Measurements from ENCODE around the gene RABL6.
A peak's percentile ranks its signal among the peaks of the same experiment; 100 is the strongest.
"Not testable (repeated sequence)": the region's sequence is repeated elsewhere in the genome, so short reads cannot be mapped to it uniquely, and the experiment has no call there.

The RABL6 gene

DNA sequence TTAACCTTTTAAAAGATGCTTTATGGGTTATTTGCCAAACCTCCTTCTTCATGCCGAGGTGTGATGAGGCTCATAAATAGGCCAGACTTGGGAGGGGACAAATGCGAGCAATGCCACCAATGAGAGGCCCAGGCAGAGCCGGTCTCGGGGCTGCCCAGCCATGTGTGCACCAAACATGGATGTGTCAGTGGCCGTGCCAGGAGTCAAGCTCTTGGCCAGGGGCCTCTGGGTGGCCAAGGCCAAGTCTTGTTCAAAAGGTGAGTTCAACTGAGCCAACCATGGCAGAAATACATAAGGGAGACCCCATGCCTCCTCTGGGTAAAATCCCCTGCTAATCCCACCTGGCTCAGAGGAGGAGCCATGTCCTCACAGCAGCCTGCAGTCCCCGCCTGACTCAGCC lies 32.6 kb upstream of the RABL6 start:
- no peak for DNase-seq

DNA sequence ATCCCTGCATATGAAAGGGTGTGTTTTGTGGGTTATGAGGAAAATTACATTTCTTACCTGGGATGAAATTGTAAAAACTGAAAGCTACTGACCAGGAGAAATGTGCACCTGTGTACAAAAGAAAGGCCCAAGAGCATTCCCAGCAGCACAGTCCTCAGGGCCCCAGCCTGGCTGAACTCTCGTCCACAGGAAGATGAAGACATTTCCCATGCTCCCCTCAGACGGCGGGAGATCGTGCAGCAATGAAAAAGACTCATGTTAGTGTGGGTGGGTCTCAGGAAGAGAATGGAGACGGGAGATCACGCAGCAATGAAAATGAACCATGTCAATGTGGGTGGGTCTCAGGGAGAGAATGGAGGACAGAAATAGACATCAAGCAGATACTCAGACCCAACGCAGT lies 30.8 kb upstream of the RABL6 start:
- DNase-seq: no peak

DNA sequence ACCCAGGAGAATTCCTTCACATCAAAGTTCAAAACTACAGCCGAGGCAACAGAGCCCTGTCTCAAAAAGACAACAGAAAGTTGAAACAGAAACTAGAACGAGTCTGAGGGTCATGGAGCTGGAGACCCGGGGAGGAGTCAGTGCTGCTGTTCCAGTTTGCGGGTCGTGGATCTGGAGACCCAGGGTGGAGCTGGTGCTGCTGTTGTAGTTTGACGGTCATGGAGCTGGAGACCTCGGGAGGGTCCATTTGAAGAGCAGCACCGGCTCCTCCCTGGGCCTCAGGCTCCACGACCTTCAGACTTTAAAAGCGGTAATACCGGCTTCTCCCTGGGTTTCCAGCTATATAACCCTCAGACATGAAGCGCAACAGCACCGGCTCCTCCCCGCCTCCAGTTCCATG lies 30.4 kb upstream of the RABL6 start:
- DNase-seq: no peak

DNA sequence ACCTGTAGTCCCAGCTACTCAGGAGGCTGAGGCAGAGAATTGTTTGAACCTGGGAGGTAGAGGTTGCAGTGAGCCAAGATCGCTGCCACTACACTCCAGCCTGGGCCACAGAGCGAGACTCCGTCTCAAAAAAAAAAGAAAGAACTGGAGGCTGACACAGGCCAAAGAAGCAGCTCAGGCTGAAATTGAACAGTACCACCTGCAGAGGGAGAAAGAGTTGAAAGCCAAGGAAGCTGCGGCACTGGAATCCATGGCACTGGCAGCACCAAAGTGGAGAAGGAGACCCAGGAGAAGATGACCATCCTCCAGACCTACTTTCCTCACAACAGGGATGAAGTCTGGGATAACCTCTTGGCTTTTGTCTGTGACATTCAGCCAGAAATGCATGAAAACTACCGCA lies 27.9 kb upstream of the RABL6 start:
- no peak for DNase-seq

DNA sequence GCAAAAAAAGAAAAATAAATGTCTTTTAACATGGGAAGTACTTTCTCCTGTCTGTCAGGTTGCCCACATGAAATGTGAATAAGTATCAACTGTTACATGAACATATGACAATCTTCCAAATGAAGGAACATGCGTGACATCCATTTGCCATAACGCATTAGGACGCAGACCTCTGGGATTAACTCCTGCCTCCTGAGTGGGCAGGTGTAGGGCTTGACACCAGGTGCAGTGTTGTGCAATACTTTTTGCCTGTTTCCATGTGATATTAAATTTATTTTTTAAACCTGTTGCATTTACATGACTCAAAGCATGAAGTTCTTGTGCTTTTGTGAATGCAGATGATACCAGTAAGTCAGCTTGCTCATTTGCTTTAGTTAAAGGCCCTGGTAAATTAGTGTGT lies 25.3 kb upstream of the RABL6 start:
- DNase-seq: no peak

DNA sequence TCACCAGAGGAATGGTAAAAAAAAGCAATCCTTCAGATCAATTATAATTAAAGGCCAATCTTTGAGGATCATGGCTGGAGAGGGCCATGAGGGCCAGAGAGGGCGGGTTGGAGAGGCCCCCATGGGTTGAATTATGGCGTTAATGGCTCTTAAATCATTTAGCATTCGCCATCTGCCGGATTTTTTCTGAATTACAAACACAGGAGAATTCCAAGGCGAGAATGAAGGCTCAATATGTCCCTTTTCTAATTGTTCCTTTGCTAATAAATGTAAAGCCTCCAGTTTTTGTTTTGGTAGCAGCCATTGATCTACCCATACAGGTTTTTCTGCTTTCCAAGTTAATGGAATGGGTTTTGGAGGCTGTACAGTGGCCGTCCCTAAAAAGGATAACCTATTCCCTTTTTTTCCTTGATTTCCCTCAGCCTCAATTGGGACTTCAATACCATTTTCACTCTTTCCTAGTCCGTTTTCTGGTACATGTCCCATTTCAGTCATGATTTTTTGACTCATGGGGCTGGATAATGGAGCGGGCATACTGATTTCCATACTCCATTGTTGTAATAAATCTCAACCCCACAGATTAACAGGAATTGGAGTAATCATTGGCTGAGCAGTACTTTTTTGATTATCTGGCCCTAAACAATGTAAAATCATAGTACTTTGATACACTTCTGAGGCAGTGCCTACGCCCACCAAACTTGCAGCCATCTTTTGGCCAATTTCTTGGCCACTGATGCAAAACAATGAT lies 23.3 kb upstream of the RABL6 start:
- DNase-seq: peak in 2 of 3 experiments; percentile 62 to 87

DNA sequence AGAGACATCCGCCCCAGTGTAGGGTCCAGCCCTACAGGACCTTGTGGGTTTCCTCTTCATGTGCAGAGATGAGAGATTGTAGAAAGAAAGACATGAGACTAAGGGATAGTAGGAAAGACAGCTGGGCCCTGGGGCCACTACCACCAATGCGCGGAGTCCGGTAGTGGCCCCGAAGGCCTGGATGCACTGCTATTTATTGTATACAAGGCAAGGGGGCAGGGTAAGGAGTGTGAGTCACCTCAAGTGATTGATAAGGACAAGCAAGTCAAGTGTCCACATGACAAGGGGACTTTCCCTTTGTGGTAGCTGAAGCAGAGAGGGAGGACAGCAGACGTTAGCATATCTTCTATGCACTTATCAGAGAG lies 22.8 kb upstream of the RABL6 start:
- no peak for DNase-seq

DNA sequence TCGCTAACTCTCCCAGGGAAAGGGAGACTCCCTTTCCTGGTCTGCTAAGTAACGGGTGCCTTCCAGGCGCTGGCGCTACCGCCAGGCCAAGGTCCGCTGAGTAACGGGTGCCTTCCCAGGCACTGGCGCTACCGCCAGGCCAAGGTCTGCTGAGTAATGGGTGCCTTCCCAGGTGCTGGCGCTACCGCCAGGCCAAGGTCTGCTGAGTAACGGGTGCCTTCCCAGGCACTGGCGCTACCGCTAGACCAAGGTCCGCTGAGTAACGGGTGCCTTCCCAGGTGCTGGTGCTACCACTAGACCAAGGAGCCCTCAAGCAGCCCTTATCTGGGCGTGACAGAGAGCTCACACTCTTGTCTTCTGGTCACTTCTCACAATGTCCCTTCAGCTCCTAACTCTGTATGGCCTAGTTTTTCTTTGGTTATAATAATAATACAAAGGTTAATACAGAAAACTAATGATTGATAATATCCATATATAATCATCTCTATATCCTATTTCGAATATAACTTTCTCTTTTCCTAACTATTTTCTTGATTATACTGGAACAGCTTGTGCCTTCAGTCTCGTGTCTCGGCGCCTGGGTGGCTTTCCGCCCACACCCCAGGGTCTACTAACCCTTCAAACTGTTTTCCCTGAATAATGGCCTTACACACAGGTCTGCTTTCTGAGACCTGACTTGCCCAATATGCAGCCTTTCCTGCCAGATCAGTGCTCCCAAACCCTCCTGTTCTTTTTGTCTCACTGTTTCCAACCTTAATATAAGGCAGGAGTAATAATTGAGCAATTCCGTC lies 22.0 kb upstream of the RABL6 start:
- not testable (repeated sequence) for DNase-seq

DNA sequence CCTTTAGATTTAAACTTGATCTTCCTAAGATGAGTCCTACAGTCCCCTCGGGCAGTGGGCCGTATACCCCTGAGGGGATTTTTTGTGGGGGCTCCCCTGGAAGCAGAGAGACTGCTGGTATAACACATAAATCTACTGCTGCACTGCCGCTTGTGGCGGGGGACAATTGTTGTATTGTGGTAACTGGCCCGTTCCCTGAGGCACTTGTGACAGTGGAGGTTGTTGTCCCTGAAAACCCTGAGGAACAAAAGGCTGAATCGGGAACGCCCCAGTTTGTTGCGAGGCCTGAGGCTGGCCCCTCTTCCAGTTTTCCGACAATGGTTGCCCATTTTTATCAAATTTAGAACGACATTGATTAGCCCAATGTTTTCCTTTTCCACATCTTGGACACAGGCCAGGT lies 21.3 kb upstream of the RABL6 start:
- no peak for DNase-seq

DNA sequence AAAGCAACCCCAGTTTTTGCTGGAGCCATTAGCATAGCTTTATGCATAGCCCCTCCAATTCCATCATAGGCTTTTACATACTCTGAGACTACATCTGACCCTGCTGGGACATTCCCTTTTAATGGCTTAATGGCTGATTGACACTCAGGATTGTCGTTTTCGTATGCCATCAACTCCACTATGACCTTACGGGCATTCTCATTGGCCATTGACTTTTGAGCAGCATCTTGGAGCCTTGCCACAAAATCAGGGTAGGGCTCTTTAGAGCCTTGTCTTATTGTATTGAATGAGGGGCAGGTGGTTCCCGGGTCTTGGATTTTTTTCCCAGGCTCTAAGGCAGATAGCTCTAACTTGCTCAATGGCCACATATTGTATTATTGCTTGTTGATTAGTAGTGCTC lies 20.8 kb upstream of the RABL6 start:
- DNase-seq: peak in 2 of 3 experiments; percentile 15 to 32

DNA sequence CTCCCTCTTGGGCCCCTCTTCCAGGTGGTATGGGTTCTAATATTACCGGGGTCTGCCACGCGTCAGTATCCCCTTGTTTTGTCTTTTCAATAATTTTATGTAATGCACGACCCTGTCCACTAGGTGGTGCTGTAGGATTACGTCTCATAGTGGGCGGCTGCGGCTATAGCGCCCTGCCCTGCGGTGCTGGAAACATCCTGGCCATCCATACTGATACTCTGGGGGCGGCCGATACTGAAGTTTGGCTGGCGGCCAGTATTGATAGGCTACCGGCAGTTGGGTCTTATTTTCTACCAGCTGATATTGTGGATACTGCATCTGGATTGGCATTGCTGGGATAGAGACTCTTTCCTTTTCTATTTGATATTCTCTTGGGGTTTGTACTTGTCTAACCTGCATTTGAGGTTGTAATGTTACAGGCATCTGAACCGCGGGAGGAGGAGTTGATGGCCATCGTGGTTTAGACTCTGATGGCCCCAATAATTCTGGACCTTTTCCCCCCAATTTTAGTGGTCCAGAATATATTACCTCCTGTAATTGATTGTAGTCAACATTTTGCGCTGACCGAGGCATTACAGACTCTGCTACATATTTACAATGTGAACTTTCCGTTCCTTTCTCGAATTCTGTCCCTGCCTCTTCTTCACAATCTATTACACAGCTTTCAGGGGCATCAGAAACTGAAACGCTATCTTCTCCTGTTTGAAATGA lies 19.9 kb upstream of the RABL6 start:
- DNase-seq: peak; percentile 73 to 91 (median 74)

DNA sequence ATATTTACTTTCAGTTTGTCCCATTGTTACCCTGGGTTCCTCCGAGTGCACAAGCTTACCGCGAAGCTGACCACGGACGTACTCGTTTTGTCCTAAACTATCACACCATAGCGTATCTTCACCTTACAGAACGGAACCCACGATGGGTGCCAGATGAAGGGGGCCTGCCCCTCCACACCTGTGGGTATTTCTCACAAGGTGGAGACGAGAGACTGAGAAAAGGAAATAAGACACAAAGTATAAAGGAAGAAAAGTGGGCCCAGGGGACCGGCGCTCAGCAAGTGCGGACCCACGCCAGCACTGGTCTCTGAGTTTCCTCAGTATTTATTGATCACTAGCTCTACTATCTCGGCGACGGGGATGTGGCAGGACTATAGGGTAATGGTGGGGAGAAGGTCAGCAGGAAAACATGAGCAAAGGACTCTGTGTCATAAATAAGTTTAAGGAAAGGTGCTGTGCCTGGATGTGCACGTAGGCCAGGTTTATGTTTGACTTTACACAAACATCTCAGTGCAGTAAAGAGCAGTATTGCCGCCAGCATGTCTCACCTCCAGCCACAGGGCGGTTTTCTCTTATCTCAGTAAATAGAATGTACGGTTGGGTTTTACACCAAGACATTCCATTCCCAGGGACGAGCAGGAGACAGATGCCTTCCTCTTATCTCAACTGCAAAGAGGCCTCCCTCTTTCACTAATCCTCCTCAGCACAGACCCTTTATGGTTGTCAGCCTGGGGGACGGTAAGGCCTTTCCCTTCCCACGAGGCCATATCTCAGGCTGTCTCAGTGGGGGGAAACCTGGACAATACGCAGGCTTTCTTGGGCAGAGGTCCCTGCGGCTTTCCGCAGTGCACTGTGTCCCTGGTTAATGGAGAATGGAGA lies 18.9 kb upstream of the RABL6 start:
- peak in 1 of 3 experiments; percentile 30 for DNase-seq

DNA sequence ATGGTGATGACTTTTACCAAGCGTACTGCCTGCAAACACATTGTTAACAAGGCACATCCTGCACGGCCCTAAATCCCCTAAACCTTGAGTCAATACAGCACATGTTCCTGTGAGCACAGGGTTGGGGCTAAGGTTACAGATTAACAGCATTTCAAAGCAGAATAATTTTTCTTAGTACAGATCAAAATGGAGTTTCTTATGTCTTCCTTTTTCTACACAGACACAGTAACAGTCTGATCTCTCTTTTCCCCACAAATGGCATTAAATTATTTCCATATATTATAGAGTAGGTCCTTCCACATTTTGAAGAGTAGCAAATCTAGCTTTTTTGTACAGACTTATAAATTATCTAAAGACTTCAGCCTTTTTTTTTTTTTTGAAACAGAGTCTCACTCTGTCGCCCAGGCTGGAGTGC lies 18.2 kb upstream of the RABL6 start:
- no peak for DNase-seq

DNA sequence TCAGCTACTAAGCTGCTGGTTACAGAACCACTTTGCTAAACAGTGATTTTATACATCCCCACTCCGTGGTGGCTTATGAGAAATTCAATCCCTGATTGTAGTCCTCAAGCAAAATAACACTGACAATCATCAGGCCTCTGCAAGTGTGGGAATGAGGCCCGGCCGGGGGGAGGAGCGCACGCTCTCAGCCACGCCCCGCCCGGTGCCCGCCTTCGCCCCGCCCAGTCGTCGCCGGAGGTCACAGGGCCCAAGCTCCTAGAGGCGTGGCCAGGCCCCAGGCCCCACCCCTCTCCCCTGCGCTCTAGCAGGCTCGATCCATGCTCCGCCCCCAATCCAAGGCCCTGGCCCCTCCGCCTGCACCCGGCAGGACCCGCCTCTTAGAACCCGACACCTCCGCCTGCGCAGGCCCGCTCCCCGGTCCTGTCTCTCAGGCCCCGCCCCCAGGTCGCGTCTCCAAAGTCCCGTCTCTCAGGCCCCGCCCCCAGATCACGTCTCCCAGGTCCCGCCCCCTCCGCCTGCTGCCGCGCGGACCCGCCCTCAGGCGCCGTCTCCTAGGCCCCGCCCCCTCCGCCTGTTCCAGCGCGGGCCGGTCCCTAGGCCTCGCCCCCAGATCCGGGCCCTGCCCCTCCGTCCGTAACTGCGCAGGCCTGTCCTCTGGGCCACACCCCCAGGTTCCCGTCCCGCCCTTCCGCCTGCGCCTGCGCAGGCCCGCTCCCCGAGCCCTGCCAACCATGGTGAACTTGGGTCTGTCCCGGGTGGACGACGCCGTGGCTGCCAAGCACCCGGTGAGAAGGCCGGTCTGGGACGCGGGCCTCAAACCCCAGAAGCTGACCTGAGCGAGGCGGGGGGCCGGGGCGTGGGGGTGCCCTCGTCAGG lies 16.9 kb upstream of the RABL6 start, which contains the start of gene TMEM141:
TSS of gene TMEM141 (plus strand) at position 705 of the 876 bp plus-strand sequence. CDS start at position 732, 27 bp downstream.
- DNase-seq: peak; percentile 97 to 100 (median 99)

DNA sequence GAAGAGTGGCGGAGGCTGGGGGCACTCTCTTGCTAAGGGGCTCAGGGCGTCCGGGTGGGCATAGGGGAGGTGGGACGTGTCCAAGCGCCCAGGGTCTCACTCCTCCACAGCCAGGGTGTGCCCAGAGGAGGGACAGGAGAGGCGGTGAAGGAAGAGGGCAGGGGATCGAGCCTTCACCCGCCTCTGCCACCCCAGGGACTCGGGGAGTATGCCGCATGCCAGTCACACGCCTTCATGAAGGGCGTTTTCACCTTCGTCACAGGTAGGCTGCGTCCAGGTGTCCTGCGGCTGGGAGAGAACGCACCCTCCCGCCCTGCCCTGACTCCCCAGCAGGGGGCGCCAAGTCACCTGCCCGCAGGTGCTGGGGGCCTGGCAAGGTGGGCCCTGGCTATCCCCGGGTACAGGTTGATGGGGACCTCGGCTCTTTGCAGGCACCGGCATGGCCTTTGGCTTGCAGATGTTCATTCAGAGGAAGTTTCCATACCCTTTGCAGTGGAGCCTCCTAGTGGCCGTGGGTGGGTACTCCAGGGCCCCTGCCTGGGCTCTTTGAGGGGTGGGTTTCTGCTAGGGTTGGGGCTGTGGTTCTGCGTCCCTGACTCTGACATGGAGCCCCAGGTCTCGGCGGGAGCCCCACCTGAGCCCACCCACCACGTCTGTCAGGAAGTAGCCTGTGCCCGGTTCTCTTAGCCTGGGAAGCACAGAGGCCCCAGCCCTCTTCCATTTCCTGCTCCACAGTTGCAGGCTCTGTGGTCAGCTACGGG lies 16.1 kb upstream of the RABL6 start:
- DNase-seq: peak; percentile 36 to 87 (median 86)

DNA sequence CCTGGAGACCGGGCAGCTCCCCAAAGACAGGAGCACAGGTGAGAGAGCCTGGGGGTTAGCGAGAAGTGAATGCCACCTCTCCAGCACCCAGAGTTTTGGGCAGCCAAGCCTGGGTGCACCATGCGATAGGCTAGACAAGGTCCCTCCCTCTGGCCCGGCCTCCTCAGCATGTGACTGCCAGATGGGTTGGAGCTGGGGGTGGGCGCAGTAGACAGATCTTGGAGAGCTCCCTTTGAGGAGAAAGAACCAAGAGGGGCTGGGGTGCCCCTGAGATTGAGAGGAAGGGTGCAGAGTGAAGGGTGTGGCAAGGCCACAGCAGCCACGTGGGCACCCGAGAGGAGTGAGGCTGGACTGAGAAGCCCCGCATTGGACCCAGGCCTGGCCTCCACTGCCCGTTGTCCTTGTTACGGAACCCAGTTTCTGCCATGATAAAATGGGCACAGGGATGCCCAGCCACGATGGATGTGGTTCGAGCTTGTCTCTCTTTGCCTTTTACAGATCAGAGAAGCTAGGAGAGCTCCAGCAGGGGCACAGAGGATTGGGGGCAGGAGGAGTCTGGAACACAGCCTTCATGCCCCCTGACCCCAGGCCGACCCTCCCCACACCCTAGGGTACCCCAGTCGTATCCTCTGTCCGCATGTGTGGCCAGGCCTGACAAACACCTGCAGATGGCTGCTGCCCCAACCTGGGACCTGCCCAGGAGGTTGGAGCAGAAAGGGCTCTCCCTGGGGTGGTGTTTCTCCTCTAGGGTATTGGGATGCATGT lies 15.2 kb upstream of the RABL6 start:
- DNase-seq: no peak

DNA sequence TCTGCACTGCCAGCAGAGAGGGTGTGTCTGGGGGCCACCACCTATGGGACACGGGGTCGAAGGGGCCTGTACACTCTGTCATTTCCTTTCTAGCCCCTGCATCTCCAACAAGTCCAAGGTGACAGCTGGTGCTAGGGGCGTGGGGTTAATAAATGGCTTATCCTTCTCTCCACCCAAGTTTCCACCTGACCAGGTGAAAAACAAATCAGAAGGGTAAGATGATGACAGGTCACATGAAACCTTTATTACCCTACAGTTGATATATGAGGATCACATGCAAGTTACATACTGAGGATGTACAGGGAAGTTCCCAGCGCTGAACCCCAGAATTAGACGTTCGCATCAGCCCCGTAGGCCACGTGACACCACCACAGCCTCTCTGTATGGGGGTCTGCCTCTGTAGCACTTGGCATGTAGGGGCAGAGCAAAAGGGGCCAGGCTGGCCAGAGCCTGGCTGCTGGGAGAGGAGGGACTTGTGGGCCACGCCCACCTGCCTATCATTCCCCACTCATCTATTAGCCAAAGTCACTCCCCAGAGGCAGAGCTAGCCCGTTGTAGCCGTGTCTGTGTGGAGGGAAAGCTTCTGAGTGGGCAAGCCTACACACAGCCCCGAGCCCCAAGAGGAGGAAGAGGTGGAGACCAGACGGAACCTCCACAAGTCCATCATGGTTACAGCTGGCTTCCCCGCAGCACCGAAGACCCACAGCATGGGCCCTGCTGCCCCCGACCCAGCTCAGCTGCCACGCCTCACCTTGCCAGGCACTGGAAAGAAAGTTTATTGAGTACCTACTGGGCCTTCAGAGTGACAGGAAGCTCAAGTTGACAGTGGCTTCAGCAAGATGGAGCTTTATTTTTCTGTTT lies 14.4 kb upstream of the RABL6 start:
- DNase-seq: no peak

DNA sequence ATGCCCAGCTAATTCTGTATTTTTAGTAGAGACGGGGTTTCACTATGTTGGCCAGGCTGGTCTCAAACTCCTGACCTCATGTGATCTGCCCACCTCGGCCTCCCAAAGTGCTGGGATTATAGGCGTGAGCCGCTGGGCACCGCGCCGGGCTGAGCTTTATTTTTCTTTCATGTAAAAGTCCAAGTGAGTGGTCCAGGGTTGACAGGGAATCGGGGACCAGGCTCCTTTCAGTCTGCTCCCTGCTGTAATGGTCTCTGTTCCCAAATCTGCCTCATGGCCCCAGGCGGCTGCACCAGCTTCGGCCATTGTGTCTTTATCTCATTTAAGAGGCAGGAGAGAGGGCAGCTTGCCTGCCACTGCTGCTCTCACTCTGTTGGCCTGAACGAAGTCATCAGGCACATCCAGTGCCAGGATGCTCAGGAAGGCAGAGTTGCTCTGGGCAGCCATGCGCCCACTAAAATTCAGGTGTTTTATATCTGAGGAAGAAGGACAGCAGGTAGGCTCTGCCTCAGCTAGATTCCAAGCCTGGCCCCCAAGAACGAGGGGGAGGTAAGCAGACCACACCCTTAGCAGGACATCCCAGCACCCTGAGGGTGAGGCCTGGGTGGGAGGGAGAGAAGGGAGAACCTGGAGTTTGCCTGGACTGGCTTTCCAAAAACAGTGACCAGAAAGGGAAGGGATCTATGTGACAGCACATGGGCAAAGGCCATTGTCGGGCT lies 13.3 kb upstream of the RABL6 start:
- DNase-seq: no peak

Measured in NCI-H1417 (cell line).